HG03565 (cell line): ENCODE data around the gene ABT1.

Experiments
- ATAC-seq: cut with Tn5 transposase; IDR thresholded peaks from one replicate; pipeline ENCODE4 v1.9.1; 2021; ENCODE audit warnings: mild to moderate bottlenecking, moderate library complexity; ENCODE audit not compliant: unreplicated experiment

ABT1 gene

DNA sequence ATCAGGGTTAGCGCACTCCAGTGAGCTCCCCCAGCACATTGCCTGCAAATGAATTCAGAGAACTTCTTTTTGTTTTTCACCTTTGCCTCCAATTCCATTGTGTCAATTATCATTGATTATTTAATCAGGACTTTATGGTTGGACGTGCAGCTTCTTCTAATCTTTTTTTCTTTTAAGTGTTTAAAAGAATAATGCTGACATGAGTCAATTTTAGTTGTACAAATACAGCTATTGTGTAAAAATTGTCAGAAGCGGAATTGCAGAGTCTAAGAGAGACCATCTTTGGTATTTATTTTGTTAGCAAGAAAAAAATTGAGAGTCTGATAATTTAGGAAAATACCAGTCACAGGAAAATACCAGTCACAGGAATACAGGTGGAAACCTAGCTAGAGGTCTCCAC, 5.5 kb downstream of the ABT1 start:
- no peak for ATAC-seq

DNA sequence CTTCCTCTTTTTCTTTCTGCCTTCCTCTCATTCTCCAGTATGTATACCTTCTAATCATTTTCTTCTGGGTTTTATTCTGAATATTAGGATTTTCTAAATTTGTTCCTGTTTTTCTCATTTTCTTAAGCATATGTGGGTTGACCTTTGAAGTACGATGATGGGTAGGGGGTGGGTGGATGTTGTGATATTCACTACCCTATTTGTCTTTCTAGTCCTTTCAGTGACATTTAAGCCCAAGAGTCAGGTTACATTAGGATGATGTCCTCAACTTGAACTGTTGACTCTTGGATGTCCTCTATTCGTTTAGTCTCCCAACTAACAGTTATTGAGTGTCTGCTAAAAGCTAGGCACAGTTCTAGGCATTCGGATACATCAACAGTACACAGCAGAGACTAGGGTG, 7.3 kb downstream of the ABT1 start:
- ATAC-seq: no peak

DNA sequence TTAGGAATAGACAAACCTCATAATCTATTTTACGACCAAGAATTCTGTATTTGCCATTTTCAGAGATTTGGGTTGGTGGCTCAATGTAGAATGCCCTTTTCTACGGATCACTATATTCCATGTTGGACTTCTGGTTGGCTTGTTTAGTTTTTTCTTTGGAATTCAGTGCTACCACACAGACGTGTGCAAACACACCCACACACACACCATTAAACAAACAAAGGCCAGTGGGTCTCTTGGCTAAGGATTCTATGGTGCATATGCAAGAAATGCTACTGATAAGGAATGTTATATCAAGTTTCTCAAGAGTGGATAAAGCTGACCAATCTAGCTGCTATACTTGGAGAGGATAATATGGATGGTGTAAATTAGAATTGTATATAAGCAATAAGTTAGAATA, 8.0 kb downstream of the ABT1 start:
- no peak for ATAC-seq

DNA sequence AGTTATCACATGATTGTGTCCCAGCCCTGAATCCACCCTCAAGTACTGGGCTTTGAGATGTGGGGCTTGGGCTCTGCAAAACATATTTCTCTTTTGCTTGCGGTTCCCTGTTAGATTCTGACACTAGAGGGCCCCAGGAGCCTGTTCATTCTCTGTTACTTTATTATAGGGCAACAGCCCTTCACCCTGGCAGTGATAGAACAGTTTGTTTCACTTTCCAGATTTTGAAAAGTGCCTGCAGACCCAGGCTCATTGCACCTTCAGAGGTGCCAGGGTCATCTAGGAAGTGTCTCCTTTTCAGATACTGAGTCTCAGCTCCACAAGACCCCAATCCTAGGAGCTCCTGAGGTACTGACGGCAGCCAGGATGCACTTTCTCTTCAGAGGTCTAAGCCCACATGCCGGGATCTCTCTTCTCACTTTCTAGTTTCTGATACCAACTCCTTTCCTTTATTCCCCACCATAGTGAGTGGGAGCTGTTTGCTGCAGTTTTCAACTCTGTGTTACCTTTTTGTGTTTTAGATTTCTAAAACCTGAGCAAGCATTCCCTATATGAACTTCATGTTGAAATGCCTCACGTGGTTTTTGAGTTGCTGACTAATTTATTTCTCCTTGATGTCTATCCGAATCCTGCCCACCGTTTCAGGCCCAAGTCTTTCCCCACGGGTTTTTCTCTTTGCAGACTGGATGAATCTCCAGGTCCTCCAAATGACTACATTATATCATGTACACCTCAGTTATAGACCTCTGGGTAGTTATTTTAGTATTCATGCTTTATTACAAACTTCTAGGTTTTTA, 10.9 kb downstream of the ABT1 start:
- ATAC-seq: no peak

DNA sequence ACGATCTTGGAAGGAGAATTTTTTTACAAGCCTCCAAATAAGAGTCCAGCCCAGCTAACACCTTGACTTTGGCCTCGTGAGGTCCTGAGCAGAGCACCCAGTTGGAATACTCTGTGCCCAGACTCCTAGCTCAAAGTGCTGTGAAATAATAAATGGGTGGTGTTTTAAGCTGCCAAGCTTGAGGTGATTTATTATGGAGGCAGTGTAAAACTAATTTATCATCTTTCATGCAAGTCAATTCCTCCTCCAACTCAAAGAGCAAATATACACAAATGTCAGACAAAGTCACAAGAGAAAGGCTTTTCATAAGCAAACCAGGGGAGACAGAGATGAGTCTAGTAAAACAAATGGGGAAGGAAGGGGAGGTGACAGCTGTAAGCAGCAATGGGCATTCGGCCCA, 12.7 kb downstream of the ABT1 start:
- no peak for ATAC-seq

DNA sequence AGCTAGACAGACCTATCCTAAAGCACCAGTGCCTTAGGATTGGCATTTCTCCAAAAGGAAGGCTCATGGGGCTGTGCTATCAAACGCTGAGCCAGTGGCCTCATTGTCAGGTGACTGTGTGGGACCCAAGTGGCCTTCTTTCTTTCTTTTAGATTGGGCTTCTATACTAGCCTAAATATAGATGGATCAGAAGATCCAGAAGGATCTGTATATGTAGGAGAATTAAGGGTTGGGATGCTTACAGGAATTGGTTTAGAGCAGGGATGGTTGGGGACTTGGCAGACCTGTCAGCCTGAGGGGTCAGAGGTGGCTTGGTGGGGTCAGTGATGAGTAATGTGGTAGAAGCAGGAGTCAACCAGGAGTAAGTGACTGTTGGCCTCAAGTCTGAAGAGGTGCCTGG, 14.8 kb downstream of the ABT1 start:
- ATAC-seq: no peak

DNA sequence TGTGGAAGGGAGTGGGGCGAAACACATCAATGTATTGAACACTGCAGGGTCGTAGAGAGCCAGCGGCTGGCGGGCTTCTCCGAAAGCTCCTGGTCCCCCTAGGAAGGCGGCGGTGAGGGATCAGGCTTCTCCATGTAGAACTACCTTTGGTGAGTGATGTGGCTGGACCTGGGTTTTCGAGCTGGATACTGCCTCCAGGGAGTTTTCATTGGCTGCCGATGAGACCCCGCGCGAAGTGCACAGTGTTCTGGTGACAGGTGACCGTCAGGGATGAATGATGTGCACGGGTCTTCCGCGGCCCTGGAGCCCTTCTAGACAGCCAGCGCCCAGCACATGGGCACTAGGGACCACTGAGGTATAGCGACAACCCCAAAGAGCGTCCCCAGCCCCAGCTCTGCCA, 16.4 kb downstream of the ABT1 start:
- no peak for ATAC-seq

DNA sequence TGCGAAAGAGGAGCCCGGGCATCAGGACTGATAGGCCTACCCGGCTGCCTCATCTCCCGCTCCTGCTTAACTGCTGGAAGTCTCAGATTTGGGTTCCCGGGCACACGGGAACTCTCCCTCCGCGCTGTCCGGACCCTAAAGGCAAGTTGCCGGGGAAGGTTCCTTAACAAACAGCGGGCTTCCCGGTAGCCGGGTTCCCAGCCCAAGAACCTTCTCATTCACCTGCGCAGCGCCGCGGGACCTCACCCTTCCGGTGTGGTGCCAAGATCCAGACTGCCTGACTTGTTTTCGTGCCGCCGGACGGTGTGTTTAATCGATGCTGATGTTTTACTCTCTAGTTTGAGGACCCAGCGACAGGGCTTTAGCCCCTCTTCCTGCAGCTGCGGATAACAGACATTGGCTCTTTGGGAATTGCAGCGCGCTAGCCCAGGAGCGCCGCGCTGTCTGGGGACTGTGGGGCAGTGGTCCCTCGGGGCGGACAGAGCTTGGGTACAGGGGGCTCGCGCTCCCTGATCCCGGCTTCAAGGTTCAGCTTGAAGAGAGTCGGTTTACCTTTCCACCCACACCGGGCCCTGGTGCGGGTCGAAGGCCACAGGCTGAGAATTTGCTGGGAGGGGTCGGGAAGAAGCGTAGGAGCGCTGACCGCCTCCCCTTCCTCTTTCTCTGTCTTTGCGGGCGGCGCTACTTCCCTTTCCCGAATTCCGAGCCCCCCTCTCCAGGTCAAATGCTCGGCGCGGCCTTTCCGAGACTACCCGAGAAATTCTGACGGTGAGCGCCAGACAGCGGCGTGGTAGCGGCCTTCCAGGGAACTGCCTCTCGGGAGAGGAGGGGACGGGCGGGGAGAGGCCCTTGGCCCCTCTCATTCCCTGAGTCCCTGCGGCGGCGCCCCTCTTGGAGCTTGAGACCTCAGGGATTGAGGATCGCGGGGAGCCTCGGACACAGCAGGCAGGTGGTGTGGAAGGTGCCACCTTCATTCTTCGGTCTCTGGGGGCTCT, 17.2 kb downstream of the ABT1 start:
- no peak for ATAC-seq

DNA sequence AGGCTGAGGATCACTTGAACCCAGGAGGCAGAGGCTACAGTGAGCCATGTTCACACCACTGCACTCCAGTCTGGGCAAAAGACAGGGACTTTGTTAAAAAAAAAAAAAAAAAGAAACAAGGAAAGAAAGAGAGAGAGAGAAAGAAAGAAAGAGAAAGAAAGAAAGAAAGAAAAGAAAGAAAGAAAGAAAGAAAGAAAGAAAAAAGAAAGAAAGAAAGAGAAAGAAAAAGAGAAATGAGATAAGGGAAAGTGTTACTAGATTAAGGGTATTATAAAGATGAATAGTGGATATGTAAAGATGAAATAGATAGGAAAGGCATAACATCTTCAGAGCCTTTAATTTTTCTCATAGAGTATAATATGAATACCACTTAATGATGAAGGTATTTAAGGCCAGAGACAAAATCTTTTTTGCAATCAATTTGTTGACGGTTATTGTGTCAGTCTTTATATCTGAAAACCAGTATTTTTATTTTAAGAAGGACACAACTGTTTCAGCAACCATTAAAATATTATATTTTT, 26.6 kb downstream of the ABT1 start:
- ATAC-seq: no peak

DNA sequence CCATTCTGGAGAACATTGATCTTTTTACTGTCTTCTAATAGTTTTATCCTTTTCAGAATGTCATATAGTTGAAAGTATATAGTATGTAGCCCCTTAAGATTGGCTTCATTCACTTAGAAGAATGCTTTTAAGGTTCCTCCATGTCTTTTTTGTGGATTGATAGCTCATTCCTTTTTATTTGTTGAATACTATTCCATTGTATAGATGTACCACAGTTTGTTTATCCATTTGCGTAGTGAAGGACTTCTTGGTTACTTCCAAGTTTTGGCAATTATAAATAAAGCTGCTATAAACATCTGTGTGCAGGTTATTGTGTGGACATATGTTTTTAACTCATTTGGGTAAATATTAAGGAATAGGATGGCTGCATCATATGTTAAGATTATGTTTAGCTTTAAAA, 27.8 kb downstream of the ABT1 start:
- no peak for ATAC-seq

DNA sequence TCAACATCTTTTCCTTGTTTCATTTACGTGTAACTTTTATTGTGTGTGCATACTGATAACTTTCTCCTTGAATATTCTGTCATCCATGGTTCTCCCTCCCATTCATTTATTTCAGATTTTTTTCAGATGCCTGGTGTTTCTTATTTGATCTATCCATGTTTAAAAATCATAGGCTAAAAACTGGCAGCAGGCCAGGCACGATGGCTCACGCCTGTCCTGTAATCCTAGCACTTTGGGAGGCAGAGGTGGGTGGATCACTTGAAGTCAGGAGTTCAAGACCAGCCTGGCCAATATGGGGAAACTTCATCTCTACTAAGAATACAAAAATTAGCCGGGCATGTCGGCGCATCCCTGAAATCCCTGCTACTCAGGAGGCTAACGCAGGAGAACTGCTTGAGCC, 31.1 kb downstream of the ABT1 start:
- no peak for ATAC-seq

DNA sequence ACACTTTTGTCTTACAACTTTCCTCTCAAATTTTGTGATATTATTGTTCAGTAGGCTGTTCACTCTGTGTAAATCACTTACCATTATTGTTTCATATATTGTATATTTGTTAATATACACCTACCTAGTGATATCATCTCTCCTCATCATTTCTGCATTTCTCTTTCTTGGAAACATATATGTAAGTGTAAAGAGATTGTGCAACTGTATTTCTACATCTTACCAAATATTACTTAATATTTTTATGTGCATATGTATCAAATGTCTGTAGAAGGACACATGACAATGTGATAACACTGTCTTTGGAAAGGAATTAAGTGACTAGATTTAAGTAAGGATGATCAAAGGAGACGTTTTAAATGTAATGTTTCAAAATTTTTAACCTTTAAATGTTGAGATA, 32.6 kb downstream of the ABT1 start:
- ATAC-seq: no peak

DNA sequence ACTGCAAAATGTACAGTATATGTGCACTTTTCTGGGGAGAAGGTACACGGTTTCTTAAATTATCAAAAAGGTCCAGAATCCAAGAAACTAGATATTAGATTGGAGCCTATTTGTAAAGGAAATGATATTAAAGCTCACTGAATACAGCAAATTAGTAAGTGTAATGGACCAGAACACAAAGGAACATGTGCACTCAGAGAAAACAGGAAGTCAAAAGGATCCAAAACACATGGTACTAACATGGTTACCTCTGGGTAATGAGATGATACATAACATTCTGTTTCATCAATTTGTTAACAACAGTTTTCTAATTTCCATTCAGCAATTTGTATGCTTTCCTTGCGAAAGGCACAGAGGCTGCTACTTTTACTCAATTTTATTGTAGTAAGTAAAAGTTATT, 44.1 kb downstream of the ABT1 start:
- no peak for ATAC-seq

DNA sequence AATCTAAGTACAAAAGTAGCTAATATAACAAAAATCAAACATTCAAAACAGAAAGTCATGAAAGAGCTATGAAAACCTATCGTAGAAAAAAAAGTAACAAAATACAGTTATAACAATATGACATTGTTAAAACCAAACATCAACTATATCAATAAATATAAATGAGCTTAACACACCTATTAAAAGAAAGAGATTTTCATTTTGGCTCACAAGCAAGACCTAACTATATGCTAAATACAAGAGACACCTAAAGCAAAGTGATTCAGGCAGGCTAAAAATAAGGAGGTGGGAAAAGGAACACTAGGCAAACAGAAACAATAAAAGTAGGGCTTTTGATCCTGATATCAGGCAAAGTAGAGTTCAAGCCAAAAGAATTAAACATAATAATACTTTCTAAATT, 49.3 kb downstream of the ABT1 start:
- ATAC-seq: no peak
